HG02938 (cell line): ENCODE measurements around the gene TRIOBP.

Source experiments
- ATAC-seq: cut with Tn5 transposase; IDR thresholded peaks from one replicate; pipeline ENCODE4 v1.9.1; 2021; ENCODE audit warnings: mild to moderate bottlenecking, moderate library complexity; ENCODE audit not compliant: unreplicated experiment

TRIOBP gene

GRCh38 chr22:37747080-37747714 lies 50.3 kb downstream of the TRIOBP start:
- ATAC-seq, result no peak

GRCh38 chr22:37747715-37748100 lies 50.9 kb downstream of the TRIOBP start:
- no peak for ATAC-seq

- no peak for ATAC-seq
These were observed 51.8 kb downstream of the TRIOBP start for GRCh38 chr22:37748659-37749058.

- ATAC-seq, result no peak
These were observed 52.4 kb downstream of the TRIOBP start for GRCh38 chr22:37749226-37749625.

- no peak for ATAC-seq
These were observed 53.2 kb downstream of the TRIOBP start for GRCh38 chr22:37749831-37750595.

GRCh38 chr22:37750596-37751162 lies 53.8 kb downstream of the TRIOBP start:
- ATAC-seq, result no peak

- no peak for ATAC-seq
These were observed 54.8 kb downstream of the TRIOBP start for GRCh38 chr22:37751449-37752188.

GRCh38 chr22:37752189-37753087 lies 55.6 kb downstream of the TRIOBP start:
- no peak for ATAC-seq

- no peak for ATAC-seq
These were observed 56.9 kb downstream of the TRIOBP start for GRCh38 chr22:37753746-37754145.

- no peak for ATAC-seq
These were observed 60.8 kb downstream of the TRIOBP start for GRCh38 chr22:37757663-37758062.

GRCh38 chr22:37758694-37759093 lies 61.8 kb downstream of the TRIOBP start:
- ATAC-seq, result no peak

- no peak for ATAC-seq
These were observed 62.4 kb downstream of the TRIOBP start for GRCh38 chr22:37759281-37759680.

- no peak for ATAC-seq
These were observed 63.3 kb downstream of the TRIOBP start for GRCh38 chr22:37760152-37760551.

- no peak for ATAC-seq
These were observed 65.6 kb downstream of the TRIOBP start for GRCh38 chr22:37762389-37762836.

- ATAC-seq, result no peak
These were observed 66.2 kb downstream of the TRIOBP start for GRCh38 chr22:37763012-37763411.

GRCh38 chr22:37763652-37764051 lies 66.8 kb downstream of the TRIOBP start:
- ATAC-seq, result no peak

GRCh38 chr22:37764622-37765021 lies 67.8 kb downstream of the TRIOBP start:
- no peak for ATAC-seq

GRCh38 chr22:37765498-37765897 lies 68.7 kb downstream of the TRIOBP start:
- no peak for ATAC-seq

GRCh38 chr22:37765953-37766576 lies 69.2 kb downstream of the TRIOBP start:
- no peak for ATAC-seq

GRCh38 chr22:37768273-37768672 lies 71.4 kb downstream of the TRIOBP start:
- ATAC-seq, result no peak
